Measurements from ENCODE around the gene IGDCC3. TPM values are rescaled to one million over a fixed set of nuclear protein-coding genes. Genes with fewer than 3 reads are reported as not detected.

IGDCC3 gene
- total and polyA plus RNA-seq, 2 donors (not counting 3 experiments of a cell fraction or from before 2014, with no cell fraction given): 0.03 TPM; not detected in 1

DNA sequence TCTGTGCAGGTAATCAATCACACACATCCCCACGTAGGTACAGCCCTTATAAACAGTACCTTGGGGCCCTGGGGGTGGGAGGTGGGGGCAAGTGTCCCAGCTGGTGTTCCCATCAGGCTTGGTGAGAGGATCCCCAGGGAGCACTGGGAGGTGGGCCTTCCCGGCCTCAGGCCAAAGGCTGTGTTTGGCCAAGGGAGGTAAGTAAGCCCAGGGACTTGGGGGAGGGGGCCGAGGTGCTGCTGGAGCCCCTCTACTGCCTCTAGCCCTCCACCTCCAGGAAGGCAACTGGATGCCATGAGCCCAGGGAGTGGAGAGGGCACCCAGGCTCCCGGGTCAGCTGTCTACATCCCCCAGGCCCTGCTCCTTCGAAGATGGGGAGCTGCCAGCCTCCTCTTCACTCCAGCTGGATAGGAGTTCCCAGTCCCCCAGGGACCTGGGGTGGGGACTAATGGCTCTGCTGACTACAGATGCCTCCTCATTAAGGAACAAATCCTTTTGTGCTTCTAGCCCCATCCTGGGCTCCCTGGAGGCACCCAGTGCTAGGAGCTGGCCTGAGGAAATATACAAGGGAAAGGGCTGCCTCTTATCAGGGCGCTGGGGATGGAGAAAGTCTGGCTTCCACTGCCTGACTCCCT is 40.2 kb downstream of the IGDCC3 start:
- H3K9me1 ChIP-seq (replicated peaks; ENCODE audit: control insufficient read depth, extremely low read depth, insufficient read depth, low read length): no peaks in the 10 kb centered on the region
- dilution Hi-C loops (cut with MboI; ENCODE audit: extremely low pct_ligation_motif_present, low sequenced_read_pairs): no loop called here
- DNase-seq (ENCODE audit: low read depth, low spot score): no peak
- no peaks in the 10 kb centered on the region for H3K9me3 ChIP-seq (replicated peaks; ENCODE audit: control insufficient read depth, insufficient read depth, low read length)
- POLR2A ChIA-PET: no interaction called here
- H4K20me1 ChIP-seq (replicated peaks; ENCODE audit: control insufficient read depth, extremely low read depth, insufficient read depth, low read length): no peaks in the 10 kb centered on the region
- H2AFZ ChIP-seq (ENCODE audit: low read depth, low read length): no peak overlapping the region
- peaks cover 4% of the 10 kb centered on the region for H3K4me1 ChIP-seq (ENCODE audit: control insufficient read depth, extremely low read depth, insufficient read depth, low read length)
- no peak overlapping the region for H3K27ac ChIP-seq (ENCODE audit: insufficient read depth, low read depth, low read length)
- no peak for FAIRE-seq
- no peak overlapping the region for H3K4me3 ChIP-seq (replicated peaks in 1 of 3; ENCODE audit: insufficient read depth in 1 of 3, low read depth in 1 of 3, low read length in 3 of 3)
- TF ChIP-seq JUN (IDR thresholded peaks at IDR 0.05; ENCODE audit: borderline replicate concordance, insufficient read depth, insufficient read length, low read depth): no peak
- no peak for TF ChIP-seq EZH2 (IDR thresholded peaks at IDR 0.05; ENCODE audit: borderline replicate concordance, low read depth, low read length, severe bottlenecking)
- no peak for TF ChIP-seq GATA2 (IDR thresholded peaks at IDR 0.05; ENCODE audit: insufficient read depth, insufficient read length, low read depth, low read length)
- no peak for TF ChIP-seq FOS (IDR thresholded peaks at IDR 0.05; ENCODE audit: borderline replicate concordance, insufficient read depth, low read length)
- TF ChIP-seq, protein P1, sequence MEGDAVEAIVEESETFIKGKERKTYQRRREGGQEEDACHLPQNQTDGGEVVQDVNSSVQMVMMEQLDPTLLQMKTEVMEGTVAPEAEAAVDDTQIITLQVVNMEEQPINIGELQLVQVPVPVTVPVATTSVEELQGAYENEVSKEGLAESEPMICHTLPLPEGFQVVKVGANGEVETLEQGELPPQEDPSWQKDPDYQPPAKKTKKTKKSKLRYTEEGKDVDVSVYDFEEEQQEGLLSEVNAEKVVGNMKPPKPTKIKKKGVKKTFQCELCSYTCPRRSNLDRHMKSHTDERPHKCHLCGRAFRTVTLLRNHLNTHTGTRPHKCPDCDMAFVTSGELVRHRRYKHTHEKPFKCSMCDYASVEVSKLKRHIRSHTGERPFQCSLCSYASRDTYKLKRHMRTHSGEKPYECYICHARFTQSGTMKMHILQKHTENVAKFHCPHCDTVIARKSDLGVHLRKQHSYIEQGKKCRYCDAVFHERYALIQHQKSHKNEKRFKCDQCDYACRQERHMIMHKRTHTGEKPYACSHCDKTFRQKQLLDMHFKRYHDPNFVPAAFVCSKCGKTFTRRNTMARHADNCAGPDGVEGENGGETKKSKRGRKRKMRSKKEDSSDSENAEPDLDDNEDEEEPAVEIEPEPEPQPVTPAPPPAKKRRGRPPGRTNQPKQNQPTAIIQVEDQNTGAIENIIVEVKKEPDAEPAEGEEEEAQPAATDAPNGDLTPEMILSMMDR (IDR thresholded peaks at IDR 0.05; ENCODE audit: extremely low read depth in 1 of 2, insufficient read depth in 1 of 2, low read depth in 1 of 2, low read length in 2 of 2): no peak
- no peak for TF ChIP-seq MAX (IDR thresholded peaks at IDR 0.05; ENCODE audit: insufficient read depth, insufficient read length)
- TF ChIP-seq MYC (IDR thresholded peaks at IDR 0.05; ENCODE audit: low read depth, low read length): no peak
- no peak for TF ChIP-seq POLR2A (IDR thresholded peaks at IDR 0.05; ENCODE audit: low read depth, low read length)
- TF ChIP-seq POLR2AphosphoS5 (IDR thresholded peaks at IDR 0.05; ENCODE audit: insufficient read depth, low read depth, low read length): no peak
- H3K27me3 ChIP-seq (ENCODE audit: control insufficient read depth in 2 of 2, insufficient read depth in 2 of 2, low read length in 2 of 2): peaks cover 0 to 3% of the 10 kb centered on the region in 2 experiments
- no peak overlapping the region for H3K4me2 ChIP-seq (ENCODE audit: insufficient read depth, low read length)
- CTCF ChIA-PET: interaction anchor here (0.5 to 1.8 kb wide), 4 partner anchors 17 to 82 kb away, joined by 3 to 5 read pairs (median 4); no protein-coding TSS in a partner anchor
- no peak overlapping the region for H3K9ac ChIP-seq (replicated peaks; ENCODE audit: extremely low read depth, insufficient read depth, low read length)
- intact Hi-C loops (cut with micrococcal nuclease): no loop called here
- H3K36me3 ChIP-seq (ENCODE audit: control insufficient read depth in 2 of 2, extremely low read depth in 1 of 2, insufficient read depth in 2 of 2, low read length in 2 of 2): no peaks in the 10 kb centered on the region
- no peaks in the 10 kb centered on the region for H3K79me2 ChIP-seq (ENCODE audit: control insufficient read depth, insufficient read depth, low read length)
- BruUV-seq (replicated peaks): no TSS peak
